ENCODE data around the gene MICB. TPM values are rescaled to one million over a fixed set of nuclear protein-coding genes. Genes with fewer than 3 reads are reported as not detected.

MICB gene
- total RNA-seq, 1 donor from 2014 or later: 0.14 TPM

GRCh38 chr6:31535538-31536324, 37.8 kb downstream of the MICB start:
- Mint-ChIP-seq H3K4me3 (peak overlapping the region; percentile 3), H3K4me1 (ENCODE audit: unreplicated experiment) (peaks cover 26% of the 10 kb centered on the region), H3K36me3 (peaks cover 61% of the 10 kb centered on the region), H3K27me3 (no peaks in the 10 kb centered on the region), H3K27ac (peak overlapping the region; percentile 10), H3K9me3 (no peaks in the 10 kb centered on the region)
- DNase-seq (ENCODE audit: extremely low spot score, unreplicated experiment): no peak
- TF ChIP-seq CTCF (conservative IDR thresholded peaks at IDR 0.05): no peak

- DNase-seq (ENCODE audit: extremely low spot score, unreplicated experiment): no peak
- Mint-ChIP-seq H3K4me3 (peak overlapping the region; percentile 99), H3K27me3 (no peaks in the 10 kb centered on the region), H3K36me3 (peaks cover 48% of the 10 kb centered on the region), H3K4me1 (ENCODE audit: unreplicated experiment) (peaks cover 21% of the 10 kb centered on the region), H3K9me3 (no peaks in the 10 kb centered on the region), H3K27ac (peak overlapping the region; percentile 52)
- TF ChIP-seq CTCF (conservative IDR thresholded peaks at IDR 0.05): no peak
These were observed 41.0 kb downstream of the MICB start for GRCh38 chr6:31538805-31539400.

GRCh38 chr6:31540640-31541039, 42.7 kb downstream of the MICB start:
- Mint-ChIP-seq H3K4me3 (peak overlapping the region; percentile 99), H3K36me3 (peaks cover 40% of the 10 kb centered on the region), H3K4me1 (ENCODE audit: unreplicated experiment) (peaks cover 22% of the 10 kb centered on the region), H3K27ac (peak overlapping the region; percentile 99), H3K27me3 (no peaks in the 10 kb centered on the region), H3K9me3 (no peaks in the 10 kb centered on the region)
- no peak for TF ChIP-seq CTCF (conservative IDR thresholded peaks at IDR 0.05)
- DNase-seq (ENCODE audit: extremely low spot score, unreplicated experiment): no peak

GRCh38 chr6:31541059-31541657, 43.2 kb downstream of the MICB start:
- Mint-ChIP-seq H3K27me3 (no peaks in the 10 kb centered on the region), H3K36me3 (peaks cover 35% of the 10 kb centered on the region), H3K4me3 (peak overlapping the region; percentile 99), H3K9me3 (no peaks in the 10 kb centered on the region), H3K27ac (peak overlapping the region; percentile 99), H3K4me1 (ENCODE audit: unreplicated experiment) (peaks cover 27% of the 10 kb centered on the region)
- no peak for DNase-seq (ENCODE audit: extremely low spot score, unreplicated experiment)
- TF ChIP-seq CTCF (conservative IDR thresholded peaks at IDR 0.05): no peak

GRCh38 chr6:31541658-31542521, 43.9 kb downstream of the MICB start, which contains the start of gene DDX39B:
TSS of gene DDX39B (minus strand) at chr6:31542003. CDS start at chr6:31540532, 1,471 bp downstream.
- peaks cover 30% of the 10 kb centered on the region for H3K36me3 Mint-ChIP-seq
- no peaks in the 10 kb centered on the region for H3K27me3 Mint-ChIP-seq
- no peaks in the 10 kb centered on the region for H3K9me3 Mint-ChIP-seq
- TF ChIP-seq CTCF (conservative IDR thresholded peaks at IDR 0.05): no peak
- peak within 1 kb of the TSS; percentile 99 for H3K27ac Mint-ChIP-seq
- peak; percentile 93 for DNase-seq (ENCODE audit: extremely low spot score, unreplicated experiment)
- H3K4me1 Mint-ChIP-seq (ENCODE audit: unreplicated experiment): peaks cover 33% of the 10 kb centered on the region
- peak within 1 kb of the TSS; percentile 99 for H3K4me3 Mint-ChIP-seq

Data from type B pancreatic cell (in vitro differentiated cells).